Astrocyte of the cerebellum (primary cell): ENCODE data around the gene SPRY4.

Source experiments
- DNase-seq: peaks from one replicate; pipeline ENCODE4 v3.0.0-alpha.2; 2011; ENCODE audit warnings: low read depth
- H3K4me3 ChIP-seq: 2 replicates; pipeline ENCODE4 v1.5.1; 2011; ENCODE audit warnings: mild to moderate bottlenecking, low read depth, low read length, moderate library complexity
- CTCF ChIP-seq: IDR thresholded peaks from 2 replicates; pipeline ENCODE4 v1.5.1; 2012; ENCODE audit warnings: low read length, low read depth, moderate library complexity, mild to moderate bottlenecking; ENCODE audit errors: missing control alignments
- in situ Hi-C: cut with HindIII; loops from 2 replicates; pipeline ENCODE4 v1.10.0; 2017; ENCODE audit warnings: low sequenced_read_pairs

Gene SPRY4

GRCh38 chr5:142307146-142307890 is 17.5 kb downstream of the SPRY4 start:
- no peak overlapping the region for H3K4me3 ChIP-seq
- in situ Hi-C loops, result loop anchor here (25.0 kb wide), 1 partner anchor 230 kb away; no protein-coding TSS in a partner anchor
- DNase-seq, result no peak
- TF ChIP-seq CTCF, result no peak

GRCh38 chr5:142306077-142306502 is 18.7 kb downstream of the SPRY4 start:
- TF ChIP-seq CTCF, result no peak
- no peak for DNase-seq
- in situ Hi-C loops, result loop anchor here (25.0 kb wide), 1 partner anchor 231 kb away; no protein-coding TSS in a partner anchor
- no peak overlapping the region for H3K4me3 ChIP-seq

GRCh38 chr5:142305211-142305610 is 19.6 kb downstream of the SPRY4 start:
- no peak for TF ChIP-seq CTCF
- no peak for DNase-seq
- no peak overlapping the region for H3K4me3 ChIP-seq
- in situ Hi-C loops, result loop anchor here (25.0 kb wide), 1 partner anchor 232 kb away; no protein-coding TSS in a partner anchor

GRCh38 chr5:142304013-142304701 is 20.7 kb downstream of the SPRY4 start:
- in situ Hi-C loops, result loop anchor here (5.0 to 25.0 kb wide), 2 partner anchors 52 to 233 kb away; no protein-coding TSS in a partner anchor
- no peak for DNase-seq
- H3K4me3 ChIP-seq, result no peak overlapping the region
- TF ChIP-seq CTCF, result no peak

GRCh38 chr5:142303565-142303964 is 21.3 kb downstream of the SPRY4 start:
- in situ Hi-C loops, result loop anchor here (5.0 to 25.0 kb wide), 2 partner anchors 51 to 234 kb away; no protein-coding TSS in a partner anchor
- no peak overlapping the region for H3K4me3 ChIP-seq
- DNase-seq, result no peak
- no peak for TF ChIP-seq CTCF

GRCh38 chr5:142301540-142301939 is 23.3 kb downstream of the SPRY4 start:
- H3K4me3 ChIP-seq, result no peak overlapping the region
- in situ Hi-C loops, result loop anchor here (5.0 to 25.0 kb wide), 2 partner anchors 49 to 236 kb away; no protein-coding TSS in a partner anchor
- TF ChIP-seq CTCF, result no peak

More at GRCh38 chr5:142301540-142301939, 23.3 kb downstream of the SPRY4 start:
- no peak for DNase-seq
